WERI-Rb-1 (cell line): ENCODE data around the gene CIPC.

Experiments
- DNase-seq: peaks from one replicate; pipeline ENCODE4 v3.0.0-alpha.2; 2020
- H3K27ac ChIP-seq: fragments of 250-450 bp; sonication (Bioruptor Pico); 2 replicates; pipeline ENCODE4 v1.5.1; 2020; ENCODE audit warnings: mild to moderate bottlenecking, moderate library complexity
- H3K27me3 ChIP-seq: fragments of 250-450 bp; sonication (Bioruptor Pico); 2 replicates; pipeline ENCODE4 v1.5.1; 2021; ENCODE audit warnings: mild to moderate bottlenecking, low read depth, moderate library complexity; ENCODE audit not compliant: insufficient read depth, severe bottlenecking
- H3K36me3 ChIP-seq: fragments of 250-450 bp; sonication (Bioruptor Pico); 2 replicates; pipeline ENCODE4 v1.5.1; 2020; ENCODE audit warnings: mild to moderate bottlenecking, moderate library complexity
- H3K4me3 ChIP-seq: 2 replicates; pipeline ENCODE4 v1.5.1; 2011; ENCODE audit warnings: low read depth, mild to moderate bottlenecking, control low read depth, low read length
- H3K9me3 ChIP-seq: fragments of 250-450 bp; sonication (Bioruptor Pico); 2 replicates; pipeline ENCODE4 v1.5.1; 2021; ENCODE audit warnings: mild to moderate bottlenecking, moderate library complexity; ENCODE audit not compliant: severe bottlenecking
- TF ChIP-seq, protein P1 (sequence below): IDR thresholded peaks from 2 replicates; pipeline ENCODE4 v1.5.1; 2011; ENCODE audit warnings: low read depth, mild to moderate bottlenecking, control low read depth, inconsistent platforms, low read length

Gene CIPC

DNA sequence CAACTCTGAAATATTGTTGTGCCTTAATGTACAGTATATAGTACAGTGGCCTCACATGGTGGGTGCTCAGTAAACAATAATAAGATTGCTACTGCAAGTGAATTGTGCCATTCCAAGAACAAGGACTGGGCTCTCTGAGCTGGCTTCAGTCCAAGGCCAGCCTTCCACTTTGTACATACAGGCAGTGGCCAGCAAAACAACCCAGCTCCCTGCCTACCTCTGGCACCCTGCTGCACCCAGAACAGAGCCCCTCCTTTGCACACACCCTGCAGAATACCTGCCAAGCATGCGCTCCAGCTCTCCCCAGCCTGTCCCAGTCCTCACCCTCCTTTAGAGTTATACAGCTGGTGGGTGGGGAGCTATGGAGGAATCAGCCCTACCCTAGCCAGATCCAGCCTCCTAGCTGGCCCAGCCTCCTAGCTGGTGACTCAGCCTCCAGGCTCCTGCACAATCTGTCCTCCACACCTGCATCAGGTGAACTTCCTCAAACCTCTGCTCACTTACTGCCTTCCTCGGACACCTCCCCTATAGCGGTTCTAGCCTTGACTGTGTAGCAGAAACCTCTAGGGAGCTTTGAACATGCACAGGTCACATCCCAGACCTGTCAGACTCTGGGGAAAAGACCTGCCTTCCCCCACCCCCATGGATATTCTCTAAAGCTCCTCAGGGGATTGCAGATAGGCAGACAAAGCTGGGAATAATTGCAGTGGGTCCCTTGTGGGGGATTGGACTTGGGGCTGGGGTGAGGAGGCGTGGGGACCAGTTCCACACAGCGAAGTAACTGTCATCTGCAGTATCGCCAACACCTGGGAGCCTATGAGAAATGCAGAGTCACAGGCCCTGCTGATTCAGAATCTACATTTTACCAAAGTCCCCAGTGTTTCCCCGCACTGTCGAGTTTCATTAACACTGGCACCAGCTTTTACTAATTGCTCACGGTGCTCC is 25.6 kb downstream of the CIPC start:
- no peaks in the 10 kb centered on the region for H3K9me3 ChIP-seq
- TF ChIP-seq, protein P1, sequence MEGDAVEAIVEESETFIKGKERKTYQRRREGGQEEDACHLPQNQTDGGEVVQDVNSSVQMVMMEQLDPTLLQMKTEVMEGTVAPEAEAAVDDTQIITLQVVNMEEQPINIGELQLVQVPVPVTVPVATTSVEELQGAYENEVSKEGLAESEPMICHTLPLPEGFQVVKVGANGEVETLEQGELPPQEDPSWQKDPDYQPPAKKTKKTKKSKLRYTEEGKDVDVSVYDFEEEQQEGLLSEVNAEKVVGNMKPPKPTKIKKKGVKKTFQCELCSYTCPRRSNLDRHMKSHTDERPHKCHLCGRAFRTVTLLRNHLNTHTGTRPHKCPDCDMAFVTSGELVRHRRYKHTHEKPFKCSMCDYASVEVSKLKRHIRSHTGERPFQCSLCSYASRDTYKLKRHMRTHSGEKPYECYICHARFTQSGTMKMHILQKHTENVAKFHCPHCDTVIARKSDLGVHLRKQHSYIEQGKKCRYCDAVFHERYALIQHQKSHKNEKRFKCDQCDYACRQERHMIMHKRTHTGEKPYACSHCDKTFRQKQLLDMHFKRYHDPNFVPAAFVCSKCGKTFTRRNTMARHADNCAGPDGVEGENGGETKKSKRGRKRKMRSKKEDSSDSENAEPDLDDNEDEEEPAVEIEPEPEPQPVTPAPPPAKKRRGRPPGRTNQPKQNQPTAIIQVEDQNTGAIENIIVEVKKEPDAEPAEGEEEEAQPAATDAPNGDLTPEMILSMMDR = no peak
- H3K27ac ChIP-seq = peak overlapping the region; percentile 38
- H3K4me3 ChIP-seq = peak overlapping the region; percentile 81
- DNase-seq = peak; percentile 53
- H3K27me3 ChIP-seq = no peaks in the 10 kb centered on the region
- no peaks in the 10 kb centered on the region for H3K36me3 ChIP-seq

- Histone ChIP-seq H3K36me3 (no peaks in the 10 kb centered on the region), H3K27me3 (no peaks in the 10 kb centered on the region), H3K9me3 (no peaks in the 10 kb centered on the region), H3K4me3 (peak overlapping the region; percentile 81), H3K27ac (peak overlapping the region; percentile 70)
- DNase-seq = peak; percentile 71
- TF ChIP-seq, protein P1 = peak; percentile 66
These were observed 26.6 kb downstream of the CIPC start for GRCh38 chr14:77124345-77125280.

- peak overlapping the region; percentile 81 for H3K4me3 ChIP-seq
- no peaks in the 10 kb centered on the region for H3K36me3 ChIP-seq
- no peak for DNase-seq
- no peaks in the 10 kb centered on the region for H3K9me3 ChIP-seq
- peak overlapping the region; percentile 70 for H3K27ac ChIP-seq
- TF ChIP-seq, protein P1 = no peak
- no peaks in the 10 kb centered on the region for H3K27me3 ChIP-seq
These were observed 27.3 kb downstream of the CIPC start for GRCh38 chr14:77125281-77125801.

DNA sequence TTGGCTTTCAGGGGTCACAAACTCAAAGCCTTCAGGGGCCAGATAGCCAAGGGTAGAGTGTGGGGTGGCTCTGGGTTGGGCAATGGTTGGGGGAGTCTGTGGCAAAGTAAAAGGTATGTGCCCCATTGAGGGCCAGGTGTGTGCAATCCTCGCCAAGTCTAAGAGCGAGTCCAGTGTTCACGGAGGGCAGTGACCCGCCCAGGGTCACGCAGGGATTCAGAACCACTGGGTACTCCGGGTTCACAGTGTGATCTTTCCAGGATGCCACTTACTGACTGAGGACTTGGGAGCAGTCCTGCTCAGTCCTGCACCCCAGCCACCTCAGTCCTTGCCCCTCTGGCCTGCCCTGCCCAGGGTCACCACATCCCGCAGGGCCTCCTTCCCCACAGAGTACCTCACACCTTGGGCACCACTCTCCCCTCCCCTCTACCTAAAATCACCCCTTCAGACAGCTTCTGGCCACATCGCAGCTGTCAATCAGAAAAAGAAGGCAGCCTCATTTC is 27.8 kb downstream of the CIPC start:
- Histone ChIP-seq H3K27me3 (no peaks in the 10 kb centered on the region), H3K27ac (no peak overlapping the region), H3K36me3 (no peaks in the 10 kb centered on the region), H3K9me3 (no peaks in the 10 kb centered on the region), H3K4me3 (no peak overlapping the region)
- no peak for DNase-seq
- TF ChIP-seq, protein P1 = no peak

GRCh38 chr14:77126461-77126990 is 28.5 kb downstream of the CIPC start:
- Histone ChIP-seq H3K9me3 (no peaks in the 10 kb centered on the region), H3K27me3 (no peaks in the 10 kb centered on the region), H3K36me3 (no peaks in the 10 kb centered on the region), H3K4me3 (no peak overlapping the region), H3K27ac (no peak overlapping the region)
- TF ChIP-seq, protein P1 = no peak
- no peak for DNase-seq
